ENCODE measurements around the gene PIN1.

Gene PIN1

DNA sequence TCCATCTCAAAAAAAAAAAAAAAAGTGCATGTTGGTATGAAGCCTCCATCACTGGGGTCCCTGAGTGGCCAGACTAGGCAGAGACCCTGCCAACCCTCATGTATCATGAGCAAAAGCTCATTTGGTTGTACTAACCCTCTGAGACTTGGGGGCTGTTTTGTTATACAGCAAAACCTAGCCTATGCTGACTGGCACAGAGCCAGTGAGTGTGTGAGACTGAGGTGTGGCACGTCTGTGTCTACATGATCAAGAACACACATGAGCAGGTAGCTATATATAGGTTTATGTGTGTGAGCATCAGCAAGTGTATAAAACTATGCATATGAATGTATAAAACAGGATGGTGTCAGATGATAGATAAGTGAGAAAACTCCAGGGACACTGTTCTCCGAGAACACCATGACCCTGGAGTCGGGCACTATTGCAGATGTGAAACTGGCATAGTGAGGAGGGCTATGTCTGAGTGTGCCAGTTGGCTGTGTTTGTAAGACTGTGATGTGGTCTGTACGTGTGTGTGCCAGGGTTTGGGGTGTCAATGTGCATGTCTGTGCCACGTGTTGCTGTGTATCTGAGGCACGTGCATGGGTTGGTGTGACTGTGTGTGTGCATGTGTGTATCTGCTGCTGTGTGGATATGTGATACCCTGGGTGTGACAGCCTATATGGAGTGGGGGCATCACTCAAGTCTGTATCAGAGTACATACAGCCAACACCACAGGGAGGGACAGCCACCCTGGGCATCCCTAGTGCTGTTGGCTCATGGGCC lies 56.7 kb downstream of the PIN1 start:
- no peak for DNase-seq
